Fibroblast of mammary gland (primary cell): Measurements from ENCODE around the gene VAC14.

Experiments
- DNase-seq: peaks from one replicate; pipeline ENCODE4 v3.0.0-alpha.2; 2010; ENCODE audit warnings: low read depth
- H3K4me3 ChIP-seq: 2 replicates; pipeline ENCODE4 v1.5.1; 2011; ENCODE audit warnings: low read depth, mild to moderate bottlenecking, low read length, moderate library complexity; ENCODE audit not compliant: control insufficient read depth
- TF ChIP-seq, protein P1 (sequence below): conservative IDR thresholded peaks from 2 replicates; pipeline ENCODE4 v1.5.1; 2011; ENCODE audit warnings: low read depth, low read length, inconsistent platforms; ENCODE audit not compliant: control insufficient read depth, insufficient read depth

VAC14 gene

DNA sequence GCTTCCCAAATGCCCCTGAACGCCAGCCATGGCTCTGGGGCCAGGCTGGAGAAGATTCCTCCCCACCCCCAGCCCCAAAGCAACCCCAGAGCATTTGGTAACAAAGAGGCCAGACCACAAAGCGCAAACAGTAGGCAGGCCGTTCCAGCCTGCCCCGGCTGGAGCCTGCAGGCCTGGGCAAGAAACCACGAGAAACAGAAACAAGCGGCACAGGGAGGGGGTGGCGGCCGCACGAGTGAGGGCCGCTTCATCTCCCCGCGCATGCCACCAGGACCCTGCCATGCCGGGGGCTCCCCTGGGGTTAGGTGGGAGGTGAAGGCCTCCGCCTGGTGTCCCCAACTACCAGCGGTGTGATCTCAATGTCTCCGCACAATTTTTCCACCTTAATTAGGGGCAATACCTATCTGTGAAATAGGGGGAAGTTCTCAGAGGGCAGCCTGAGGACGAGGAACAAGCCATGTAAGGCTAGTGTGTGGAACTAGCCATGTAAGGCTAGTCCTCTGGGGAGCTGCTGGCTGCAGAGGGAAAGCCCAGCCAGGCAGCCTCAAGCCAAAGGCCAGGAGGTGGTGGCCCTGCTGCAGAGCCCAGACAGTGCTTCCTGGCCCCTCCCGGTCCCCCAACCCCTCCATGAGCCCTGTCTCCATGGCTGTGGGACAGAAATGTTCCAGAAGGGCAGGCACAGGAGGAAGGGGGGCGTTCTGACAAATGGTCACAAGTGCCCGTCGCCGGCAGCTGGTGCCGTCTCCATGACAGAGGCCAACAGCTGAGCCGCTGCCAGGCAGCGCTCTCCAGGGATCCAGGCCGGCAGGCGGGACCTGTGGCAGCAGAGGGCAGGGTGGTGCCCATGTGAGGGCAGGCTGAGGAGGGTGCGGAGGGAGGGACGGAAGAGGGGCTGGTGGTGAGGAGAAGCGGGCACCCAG is 100.6 kb downstream of the VAC14 start:
- no peak for DNase-seq
- TF ChIP-seq, protein P1, sequence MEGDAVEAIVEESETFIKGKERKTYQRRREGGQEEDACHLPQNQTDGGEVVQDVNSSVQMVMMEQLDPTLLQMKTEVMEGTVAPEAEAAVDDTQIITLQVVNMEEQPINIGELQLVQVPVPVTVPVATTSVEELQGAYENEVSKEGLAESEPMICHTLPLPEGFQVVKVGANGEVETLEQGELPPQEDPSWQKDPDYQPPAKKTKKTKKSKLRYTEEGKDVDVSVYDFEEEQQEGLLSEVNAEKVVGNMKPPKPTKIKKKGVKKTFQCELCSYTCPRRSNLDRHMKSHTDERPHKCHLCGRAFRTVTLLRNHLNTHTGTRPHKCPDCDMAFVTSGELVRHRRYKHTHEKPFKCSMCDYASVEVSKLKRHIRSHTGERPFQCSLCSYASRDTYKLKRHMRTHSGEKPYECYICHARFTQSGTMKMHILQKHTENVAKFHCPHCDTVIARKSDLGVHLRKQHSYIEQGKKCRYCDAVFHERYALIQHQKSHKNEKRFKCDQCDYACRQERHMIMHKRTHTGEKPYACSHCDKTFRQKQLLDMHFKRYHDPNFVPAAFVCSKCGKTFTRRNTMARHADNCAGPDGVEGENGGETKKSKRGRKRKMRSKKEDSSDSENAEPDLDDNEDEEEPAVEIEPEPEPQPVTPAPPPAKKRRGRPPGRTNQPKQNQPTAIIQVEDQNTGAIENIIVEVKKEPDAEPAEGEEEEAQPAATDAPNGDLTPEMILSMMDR, result no peak
- no peak overlapping the region for H3K4me3 ChIP-seq

- TF ChIP-seq, protein P1, result no peak
- no peak for DNase-seq
- no peak overlapping the region for H3K4me3 ChIP-seq
Observed at GRCh38 chr16:70699696-70700095, 101.3 kb downstream of the VAC14 start.

DNA sequence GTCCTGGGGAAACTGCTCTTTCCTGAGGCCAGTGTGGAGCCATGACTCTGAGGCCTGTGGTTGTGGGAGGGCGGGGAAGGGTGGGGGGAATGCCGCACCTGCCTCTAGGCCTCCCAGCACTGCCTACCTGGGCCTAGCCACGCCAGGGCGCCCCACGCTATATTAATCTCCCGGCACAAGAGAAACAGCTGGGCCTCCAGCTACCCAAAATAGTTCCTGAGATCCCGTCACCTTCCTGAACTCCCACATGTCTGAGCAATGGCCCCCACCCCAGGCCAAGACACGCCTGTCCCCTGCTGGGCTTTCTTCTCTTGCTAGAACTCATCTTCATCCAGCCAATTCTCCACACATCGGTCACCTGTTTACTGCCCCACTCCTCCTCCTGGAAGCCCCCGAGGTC is 102.1 kb downstream of the VAC14 start:
- H3K4me3 ChIP-seq, result no peak overlapping the region
- DNase-seq, result no peak
- TF ChIP-seq, protein P1, result no peak

- H3K4me3 ChIP-seq, result no peak overlapping the region
- no peak for DNase-seq
- TF ChIP-seq, protein P1, result no peak
Observed at GRCh38 chr16:70697594-70698170, 103.3 kb downstream of the VAC14 start.

DNA sequence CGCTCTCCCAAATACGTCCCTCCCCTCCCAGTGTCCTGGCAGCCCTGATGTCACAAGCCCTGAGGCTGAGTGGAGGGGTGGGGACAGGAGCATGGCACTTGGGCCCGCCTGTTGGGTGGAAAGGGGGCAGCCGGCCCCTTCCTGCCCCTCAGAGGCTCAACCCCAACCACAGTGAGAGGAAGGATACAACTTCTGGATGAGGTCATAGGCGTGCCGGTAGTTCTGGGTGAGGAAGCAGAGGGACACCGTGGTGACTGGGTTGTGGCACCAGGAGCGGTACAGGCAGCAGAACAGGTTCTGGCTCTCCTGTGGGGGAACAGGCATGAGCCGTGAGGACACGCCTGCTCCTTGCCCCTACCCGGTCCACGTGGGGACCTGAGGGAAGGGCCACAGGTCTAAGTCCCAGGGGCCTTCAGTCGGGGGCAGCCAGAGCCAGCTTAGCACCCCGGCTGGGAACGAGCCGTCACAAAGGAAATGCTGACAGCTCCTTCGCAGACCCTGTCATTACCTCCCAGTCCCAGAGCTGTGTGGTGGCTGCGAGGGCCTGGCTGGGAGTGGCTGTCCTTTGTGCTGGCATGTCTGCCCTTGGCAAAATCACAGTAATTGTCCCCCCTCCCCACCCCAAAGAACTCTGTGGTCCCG is 103.9 kb downstream of the VAC14 start:
- TF ChIP-seq, protein P1, result no peak
- no peak for DNase-seq
- no peak overlapping the region for H3K4me3 ChIP-seq

DNA sequence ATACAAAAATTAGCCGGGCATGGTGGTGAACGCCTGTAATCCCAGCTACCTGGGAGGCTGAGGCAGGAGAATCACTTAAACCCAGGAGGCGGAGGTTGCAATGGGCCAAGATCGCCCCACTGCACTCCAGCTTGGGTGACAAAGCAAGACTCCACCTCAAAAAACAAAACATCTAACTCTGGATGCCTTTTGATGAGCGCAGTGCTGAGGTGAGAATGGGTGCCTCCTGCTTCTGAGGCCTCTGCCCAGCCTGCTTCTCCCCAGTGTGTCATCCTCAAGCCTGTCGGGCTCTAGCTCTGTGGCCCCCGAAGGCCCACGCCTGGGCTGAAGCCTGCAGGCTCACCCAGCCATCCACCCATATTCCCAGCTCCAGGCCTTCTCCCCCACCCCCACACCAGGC is 104.6 kb downstream of the VAC14 start:
- no peak for DNase-seq
- TF ChIP-seq, protein P1, result no peak
- no peak overlapping the region for H3K4me3 ChIP-seq
